Measurements from ENCODE around the gene RNF114.

RNF114 gene

DNA sequence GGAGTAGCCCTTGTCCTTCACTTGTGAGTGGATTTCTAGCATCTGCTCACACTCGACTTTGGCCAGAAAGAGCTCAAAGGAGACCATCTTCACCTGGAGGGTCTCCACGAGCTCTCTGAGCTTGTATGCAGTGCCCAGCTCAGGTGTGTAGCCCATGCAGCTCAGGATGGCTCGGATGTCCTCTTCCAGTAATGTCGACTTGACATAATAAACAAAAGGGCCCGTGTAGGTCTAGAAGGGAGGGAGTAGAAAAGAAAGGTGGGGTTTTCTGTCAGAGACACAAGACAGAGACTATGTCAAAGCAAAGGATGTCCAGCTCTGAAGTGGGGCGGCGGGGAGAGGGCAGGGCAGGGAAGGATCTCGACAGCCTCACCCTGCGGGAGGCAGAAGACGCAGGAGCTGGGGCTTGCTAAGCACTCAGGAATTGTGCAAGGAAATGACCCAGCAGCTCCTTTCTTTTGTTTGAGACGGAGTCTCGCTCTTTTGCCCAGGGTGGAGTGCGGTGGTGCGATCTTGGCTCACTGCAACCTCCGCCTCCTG, 29.5 kb upstream of the RNF114 start:
- no peaks in the 10 kb centered on the region for H3K9me3 ChIP-seq (ENCODE audit: insufficient read depth, low read depth, low read length)
- H3K9me2 ChIP-seq (replicated peaks; ENCODE audit: low read depth, low read length): no peaks in the 10 kb centered on the region
- H2AFZ ChIP-seq (ENCODE audit: low read length): no peak overlapping the region
- H3K4me3 ChIP-seq (ENCODE audit: low read length, poor library complexity, severe bottlenecking): no peak overlapping the region
- H3K4me2 ChIP-seq (ENCODE audit: low read depth, low read length, poor library complexity, severe bottlenecking): no peak overlapping the region
- TF ChIP-seq EZH2phosphoT487 (IDR thresholded peaks at IDR 0.05; ENCODE audit: borderline replicate concordance): no peak
- no peak for TF ChIP-seq CTCF (conservative IDR thresholded peaks at IDR 0.05; ENCODE audit: low read length)
- no peaks in the 10 kb centered on the region for H3K27me3 ChIP-seq (ENCODE audit: insufficient read depth, low read length, poor library complexity, severe bottlenecking)
- H3K9ac ChIP-seq (ENCODE audit: low read depth, low read length, poor library complexity, severe bottlenecking): no peak overlapping the region
- H4K20me1 ChIP-seq (ENCODE audit: insufficient read depth, low read length, poor library complexity, severe bottlenecking): no peaks in the 10 kb centered on the region
- H3K79me2 ChIP-seq (ENCODE audit: insufficient read depth, low read length): peaks cover 6% of the 10 kb centered on the region; the same call in 1 of the 2 replicates
- peaks cover 19% of the 10 kb centered on the region; the same call in 1 of the 2 replicates for H3K36me3 ChIP-seq (ENCODE audit: insufficient read depth, low read length)
- no peaks in the 10 kb centered on the region for H3K4me1 ChIP-seq (ENCODE audit: insufficient read depth, low read length, poor library complexity, severe bottlenecking)
- H3F3A ChIP-seq (ENCODE audit: low read depth): no peaks in the 10 kb centered on the region

DNA sequence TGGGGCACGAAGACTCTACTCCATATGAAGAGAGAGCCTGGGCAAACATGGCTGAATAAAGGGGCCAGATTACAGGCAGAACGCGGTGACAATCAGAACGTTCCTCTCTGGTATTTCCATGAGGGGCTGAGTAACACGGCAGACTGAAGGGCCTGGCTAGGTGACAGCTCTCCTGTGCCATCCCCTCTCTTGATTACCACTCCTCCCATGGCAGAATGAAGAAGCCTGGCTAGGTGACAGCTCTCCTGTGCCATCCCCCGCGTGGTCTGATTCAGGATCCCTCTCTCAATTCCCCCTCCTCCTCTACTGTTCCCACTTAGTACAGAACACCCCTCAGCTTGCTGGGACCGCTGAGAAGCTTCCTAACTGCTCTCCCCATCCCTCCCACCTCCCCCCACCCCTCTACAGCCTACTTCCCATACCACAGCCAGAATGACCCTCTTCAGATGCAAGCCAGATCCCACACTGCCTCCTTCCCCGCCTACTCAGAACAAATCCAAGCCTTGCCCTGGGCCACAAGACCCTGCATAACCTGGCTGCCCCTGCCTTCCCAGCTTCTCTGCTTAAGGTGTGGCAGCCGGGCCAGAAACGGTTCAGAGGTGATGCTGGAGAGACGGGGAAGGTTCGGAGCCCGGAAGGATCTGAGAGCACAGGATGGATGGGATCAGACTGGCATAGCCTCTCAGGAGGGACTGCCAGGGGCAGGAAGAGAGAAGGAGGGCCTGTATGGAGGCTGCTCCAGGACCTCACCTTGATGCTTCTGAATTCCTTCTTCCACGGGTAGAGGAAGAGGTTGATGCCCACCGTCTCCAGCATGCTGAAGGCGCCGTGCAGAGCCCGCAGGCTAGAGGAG, 28.6 kb upstream of the RNF114 start:
- H3K36me3 ChIP-seq (ENCODE audit: insufficient read depth, low read length): peaks cover 19% of the 10 kb centered on the region; the same call in 1 of the 2 replicates
- H3F3A ChIP-seq (ENCODE audit: low read depth): no peaks in the 10 kb centered on the region
- no peak overlapping the region for H3K4me2 ChIP-seq (ENCODE audit: low read depth, low read length, poor library complexity, severe bottlenecking)
- TF ChIP-seq CTCF (conservative IDR thresholded peaks at IDR 0.05; ENCODE audit: low read length) (no peak), EZH2phosphoT487 (IDR thresholded peaks at IDR 0.05; ENCODE audit: borderline replicate concordance) (no peak)
- no peaks in the 10 kb centered on the region for H3K27me3 ChIP-seq (ENCODE audit: insufficient read depth, low read length, poor library complexity, severe bottlenecking)
- no peak overlapping the region for H3K9ac ChIP-seq (ENCODE audit: low read depth, low read length, poor library complexity, severe bottlenecking)
- H3K79me2 ChIP-seq (ENCODE audit: insufficient read depth, low read length): peaks cover 13% of the 10 kb centered on the region; the same call in 1 of the 2 replicates
- no peaks in the 10 kb centered on the region for H3K9me2 ChIP-seq (replicated peaks; ENCODE audit: low read depth, low read length)
- H3K9me3 ChIP-seq (ENCODE audit: insufficient read depth, low read depth, low read length): no peaks in the 10 kb centered on the region
- peaks cover 4% of the 10 kb centered on the region for H4K20me1 ChIP-seq (ENCODE audit: insufficient read depth, low read length, poor library complexity, severe bottlenecking)
- H3K4me1 ChIP-seq (ENCODE audit: insufficient read depth, low read length, poor library complexity, severe bottlenecking): peaks cover under 1% of the 10 kb centered on the region
- no peak overlapping the region for H3K4me3 ChIP-seq (ENCODE audit: low read length, poor library complexity, severe bottlenecking)
- no peak overlapping the region for H2AFZ ChIP-seq (ENCODE audit: low read length)

DNA sequence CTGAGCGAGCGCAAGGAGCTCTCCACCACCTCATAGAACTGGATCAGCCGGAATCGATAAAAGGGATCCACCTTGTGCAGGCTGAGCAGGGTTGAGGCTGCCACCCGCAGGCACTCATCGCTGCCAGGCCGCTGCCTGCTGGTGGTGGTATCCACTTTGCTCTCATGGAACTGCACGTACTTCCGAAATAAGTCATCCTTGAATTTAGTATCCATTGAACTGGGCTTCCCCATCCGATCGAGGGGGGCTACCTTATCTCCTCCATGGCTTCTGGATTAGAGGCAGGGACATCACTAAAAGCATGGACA, 28.0 kb upstream of the RNF114 start:
- no peak overlapping the region for H3K4me3 ChIP-seq (ENCODE audit: low read length, poor library complexity, severe bottlenecking)

More for the DNA sequence above, 28.0 kb upstream of the RNF114 start:
- Histone ChIP-seq H4K20me1 (ENCODE audit: insufficient read depth, low read length, poor library complexity, severe bottlenecking) (peaks cover 8% of the 10 kb centered on the region), H3K36me3 (ENCODE audit: insufficient read depth, low read length) (peaks cover 19% of the 10 kb centered on the region; the same call in 1 of the 2 replicates), H3F3A (ENCODE audit: low read depth) (no peaks in the 10 kb centered on the region), H3K9me3 (ENCODE audit: insufficient read depth, low read depth, low read length) (no peaks in the 10 kb centered on the region), H3K79me2 (ENCODE audit: insufficient read depth, low read length) (peaks cover 19% of the 10 kb centered on the region; the same call in 1 of the 2 replicates), H3K4me1 (ENCODE audit: insufficient read depth, low read length, poor library complexity, severe bottlenecking) (peaks cover 6% of the 10 kb centered on the region), H3K4me2 (ENCODE audit: low read depth, low read length, poor library complexity, severe bottlenecking) (no peak overlapping the region), H3K27me3 (ENCODE audit: insufficient read depth, low read length, poor library complexity, severe bottlenecking) (no peaks in the 10 kb centered on the region), H2AFZ (ENCODE audit: low read length) (no peak overlapping the region), H3K9me2 (replicated peaks; ENCODE audit: low read depth, low read length) (no peaks in the 10 kb centered on the region), H3K9ac (ENCODE audit: low read depth, low read length, poor library complexity, severe bottlenecking) (no peak overlapping the region)
- TF ChIP-seq EZH2phosphoT487 (IDR thresholded peaks at IDR 0.05; ENCODE audit: borderline replicate concordance): no peak
- TF ChIP-seq CTCF (conservative IDR thresholded peaks at IDR 0.05; ENCODE audit: low read length): no peak
